GM13976 (cell line): Measurements from ENCODE around the gene GALNT11.

Source experiments
- DNase-seq: peaks from one replicate; pipeline ENCODE4 v3.0.0; 2012; ENCODE audit warnings: low spot score
- CTCF ChIP-seq: IDR thresholded peaks from 2 replicates; pipeline ENCODE4 v1.5.1; 2012; ENCODE audit warnings: borderline replicate concordance, mild to moderate bottlenecking; ENCODE audit not compliant: insufficient read depth; ENCODE audit errors: extremely low read depth, missing control alignments, control extremely low read depth
- in situ Hi-C: fragments of 300-500 bp; cut with MboI; formaldehyde crosslinking; loops from one replicate; pipeline ENCODE4 v1.12.0; 2022; ENCODE audit warnings: low sequenced_read_pairs, mixed read lengths, inconsistent platforms; ENCODE audit not compliant: unreplicated experiment

The GALNT11 gene

GRCh38 chr7:152129682-152130081 lies 104.2 kb downstream of the GALNT11 start:
- no peak for TF ChIP-seq CTCF
- in situ Hi-C loops = no loop called here
- DNase-seq = no peak

- DNase-seq = no peak
- TF ChIP-seq CTCF = no peak
- in situ Hi-C loops = no loop called here
These were observed 105.5 kb downstream of the GALNT11 start for GRCh38 chr7:152130658-152131590.

GRCh38 chr7:152131981-152132494 lies 106.6 kb downstream of the GALNT11 start:
- no peak for TF ChIP-seq CTCF
- no peak for DNase-seq
- in situ Hi-C loops = no loop called here

DNA sequence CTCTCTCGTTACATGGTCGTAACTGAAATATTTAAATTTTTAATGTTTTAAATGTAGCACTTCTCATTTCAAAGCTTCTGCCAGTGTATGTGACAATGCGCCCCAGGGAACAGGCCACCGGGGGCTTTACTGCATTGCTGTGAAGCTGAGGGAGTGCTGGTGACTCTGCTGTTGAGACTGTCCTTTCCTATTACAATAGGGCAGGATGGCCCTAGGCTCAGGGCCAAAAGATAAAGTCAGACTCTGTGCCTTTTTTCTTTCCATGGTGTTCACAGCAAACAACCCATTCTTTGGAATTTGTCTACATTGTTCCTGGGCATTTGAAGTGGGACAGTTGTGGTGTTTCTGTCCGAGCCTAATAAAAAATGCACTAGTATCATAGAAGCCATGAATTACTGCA lies 107.3 kb downstream of the GALNT11 start:
- in situ Hi-C loops = no loop called here
- DNase-seq = no peak
- TF ChIP-seq CTCF = no peak

- no peak for DNase-seq
- in situ Hi-C loops = no loop called here
These were observed 108.3 kb downstream of the GALNT11 start for GRCh38 chr7:152133804-152134203.

GRCh38 chr7:152136686-152137085 lies 111.2 kb downstream of the GALNT11 start:
- TF ChIP-seq CTCF = no peak
- in situ Hi-C loops = no loop called here
- no peak for DNase-seq

More at GRCh38 chr7:152133804-152134203, 108.3 kb downstream of the GALNT11 start:
- no peak for TF ChIP-seq CTCF
